ENCODE measurements around the gene GPR78.

GRCh38 chr4:8579526-8580320 is 469 bp upstream of the GPR78 start:
- no peak for TF ChIP-seq CTCF (conservative IDR thresholded peaks at IDR 0.05)
- TF ChIP-seq ZFX (IDR thresholded peaks at IDR 0.05): no peak
